ENCODE data around the gene XPNPEP3. TPM values are rescaled to one million over a fixed set of nuclear protein-coding genes. Genes with fewer than 3 reads are reported as not detected.

XPNPEP3 gene
- total and polyA plus RNA-seq, 2 donors (not counting 3 experiments of a cell fraction or from before 2014, with no cell fraction given) = 12.3 to 21.2 TPM

DNA sequence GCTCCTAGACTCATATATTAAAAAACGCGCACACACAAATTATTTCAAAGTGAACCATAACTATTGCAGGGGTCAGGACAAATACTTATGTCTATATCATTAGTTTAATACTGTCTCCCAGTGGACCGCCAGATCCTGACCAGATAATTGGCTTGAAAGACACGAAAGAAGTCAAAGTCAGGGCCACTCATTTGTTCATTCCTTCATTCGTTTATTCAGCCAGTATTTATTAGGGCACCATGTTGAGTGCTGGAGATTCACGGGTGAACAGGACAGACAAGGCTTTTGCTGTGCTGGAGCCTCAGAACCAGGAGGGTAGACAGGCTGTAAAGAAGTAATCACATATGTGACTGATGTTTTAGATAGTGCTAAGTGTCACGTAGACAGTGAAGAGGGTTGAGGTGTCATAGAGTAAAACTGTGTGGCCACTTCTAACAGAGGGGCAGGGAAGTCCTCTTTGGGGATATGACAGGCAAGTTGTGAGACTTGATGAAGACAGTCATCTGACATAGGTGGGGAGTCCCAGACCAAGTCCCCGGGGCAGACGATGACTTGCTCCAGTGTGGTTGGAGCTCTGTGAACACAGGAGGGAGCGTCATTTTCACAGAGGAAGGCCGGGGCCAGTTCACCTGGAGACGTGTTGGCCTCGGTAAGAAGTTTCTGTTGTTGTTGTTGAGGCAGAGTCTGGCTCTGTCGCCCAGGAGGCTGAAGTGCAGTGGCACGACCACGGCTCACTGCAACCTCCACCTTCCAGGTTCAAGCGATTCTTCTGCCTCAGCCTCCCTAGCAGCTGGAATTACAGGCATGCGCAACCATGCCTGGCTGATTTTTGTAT, 120.1 kb downstream of the XPNPEP3 start:
- Histone ChIP-seq H3K27me3 (ENCODE audit: control insufficient read depth in 2 of 2, insufficient read depth in 2 of 2, low read length in 2 of 2) (no peaks in the 10 kb centered on the region), H3K79me2 (ENCODE audit: control insufficient read depth, insufficient read depth, low read length) (no peaks in the 10 kb centered on the region), H3K4me2 (ENCODE audit: insufficient read depth, low read length) (no peak overlapping the region), H3K9me3 (replicated peaks; ENCODE audit: control insufficient read depth, insufficient read depth, low read length) (no peaks in the 10 kb centered on the region), H3K36me3 (ENCODE audit: control insufficient read depth in 2 of 2, extremely low read depth in 1 of 2, insufficient read depth in 2 of 2, low read length in 2 of 2) (peaks cover 3 to 6% of the 10 kb centered on the region in 2 experiments), H4K20me1 (replicated peaks; ENCODE audit: control insufficient read depth, extremely low read depth, insufficient read depth, low read length) (no peaks in the 10 kb centered on the region), H3K4me1 (ENCODE audit: control insufficient read depth, extremely low read depth, insufficient read depth, low read length) (no peaks in the 10 kb centered on the region), H3K27ac (ENCODE audit: insufficient read depth, low read depth, low read length) (no peak overlapping the region), H3K9ac (replicated peaks; ENCODE audit: extremely low read depth, insufficient read depth, low read length) (no peak overlapping the region), H3K4me3 (replicated peaks in 1 of 3; ENCODE audit: insufficient read depth in 1 of 3, low read depth in 1 of 3, low read length in 3 of 3) (no peak overlapping the region), H2AFZ (ENCODE audit: low read depth, low read length) (no peak overlapping the region), H3K9me1 (replicated peaks; ENCODE audit: control insufficient read depth, extremely low read depth, insufficient read depth, low read length) (no peaks in the 10 kb centered on the region)
- DNase-seq (ENCODE audit: low read depth, low spot score) (no peak), FAIRE-seq (no peak)
- intact Hi-C loops (cut with micrococcal nuclease) (no loop called here), dilution Hi-C loops (cut with MboI; ENCODE audit: extremely low pct_ligation_motif_present, low sequenced_read_pairs) (no loop called here)
- no TSS peak for BruUV-seq (replicated peaks)
- TF ChIP-seq, protein P1, sequence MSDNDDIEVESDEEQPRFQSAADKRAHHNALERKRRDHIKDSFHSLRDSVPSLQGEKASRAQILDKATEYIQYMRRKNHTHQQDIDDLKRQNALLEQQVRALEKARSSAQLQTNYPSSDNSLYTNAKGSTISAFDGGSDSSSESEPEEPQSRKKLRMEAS (IDR thresholded peaks at IDR 0.05; ENCODE audit: insufficient read depth, insufficient read length) = no peak
- no peak for TF ChIP-seq FOS (IDR thresholded peaks at IDR 0.05; ENCODE audit: borderline replicate concordance, insufficient read depth, low read length)
- no peak for TF ChIP-seq POLR2A (IDR thresholded peaks at IDR 0.05; ENCODE audit: low read depth, low read length)
- no peak for TF ChIP-seq CTCF (IDR thresholded peaks at IDR 0.05; ENCODE audit: extremely low read depth in 1 of 2, insufficient read depth in 1 of 2, low read depth in 1 of 2, low read length in 2 of 2)
- no peak for TF ChIP-seq EZH2 (IDR thresholded peaks at IDR 0.05; ENCODE audit: borderline replicate concordance, low read depth, low read length, severe bottlenecking)
- no peak for TF ChIP-seq MYC (IDR thresholded peaks at IDR 0.05; ENCODE audit: low read depth, low read length)
- no peak for TF ChIP-seq GATA2 (IDR thresholded peaks at IDR 0.05; ENCODE audit: insufficient read depth, insufficient read length, low read depth, low read length)
- TF ChIP-seq JUN (IDR thresholded peaks at IDR 0.05; ENCODE audit: borderline replicate concordance, insufficient read depth, insufficient read length, low read depth) = no peak
- no peak for TF ChIP-seq POLR2AphosphoS5 (IDR thresholded peaks at IDR 0.05; ENCODE audit: insufficient read depth, low read depth, low read length)
- ChIA-PET POLR2A (no interaction called here), CTCF (interaction anchor here (1.5 kb wide), 1 partner anchor 10 kb away, joined by 4 read pairs; no protein-coding TSS in a partner anchor)
